Stimulated activated CD8-positive, alpha-beta memory T cell treated with anti-CD3 and anti-CD28 coated beads, Interleukin-15, amount 100 ng/mL, for 24 hours (primary cell): Measurements from ENCODE around the gene NARF.
"Not testable (repeated sequence)": the region's sequence is repeated elsewhere in the genome, so short reads cannot be mapped to it uniquely, and the experiment has no call there.

Experiments used
- DNase-seq: peaks from one replicate; pipeline ENCODE4 v3.0.0-alpha.2; 2020; ENCODE audit warnings: low read depth

Gene NARF

DNA sequence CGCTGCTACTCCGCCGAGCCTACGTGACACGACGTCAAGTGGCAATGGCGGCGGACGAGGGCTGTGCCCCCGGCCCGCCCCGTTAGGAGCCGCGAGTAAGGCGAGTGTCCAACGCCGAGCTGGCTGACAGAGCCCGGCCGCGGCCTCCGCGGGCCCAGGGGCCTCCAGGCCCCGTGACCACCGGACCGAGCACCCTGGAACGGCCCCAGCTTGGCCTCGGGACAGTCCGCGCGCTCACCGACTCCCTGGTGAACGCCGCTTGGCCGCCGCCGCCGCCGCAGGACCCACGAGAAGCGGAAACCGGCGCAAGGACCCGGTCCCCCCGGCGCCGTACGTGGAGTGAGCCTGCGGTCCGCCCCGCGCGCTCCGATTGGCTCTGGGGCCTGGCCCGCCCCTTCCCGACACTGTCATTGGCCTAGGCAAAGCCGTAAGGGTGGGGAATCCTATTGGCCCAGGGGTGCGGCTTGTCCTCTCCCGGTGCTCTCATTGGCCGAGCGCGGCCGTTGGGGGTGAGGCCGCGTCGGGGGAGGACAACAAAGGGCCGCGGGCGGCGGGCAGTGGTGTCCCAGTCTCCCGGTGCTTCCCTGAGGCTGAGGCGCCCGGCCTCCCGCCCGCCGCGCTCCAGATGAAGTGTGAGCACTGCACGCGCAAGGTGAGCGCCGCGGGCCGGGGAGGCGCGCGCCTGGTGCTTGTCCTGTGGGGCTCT is at the start of gene NARF:
Gene NARF, plus strand, starts transcription at position 563 of the 706 bp plus-strand sequence. Its CDS starts 63 bp downstream, at position 626.
- peak; percentile 85 for DNase-seq

DNA sequence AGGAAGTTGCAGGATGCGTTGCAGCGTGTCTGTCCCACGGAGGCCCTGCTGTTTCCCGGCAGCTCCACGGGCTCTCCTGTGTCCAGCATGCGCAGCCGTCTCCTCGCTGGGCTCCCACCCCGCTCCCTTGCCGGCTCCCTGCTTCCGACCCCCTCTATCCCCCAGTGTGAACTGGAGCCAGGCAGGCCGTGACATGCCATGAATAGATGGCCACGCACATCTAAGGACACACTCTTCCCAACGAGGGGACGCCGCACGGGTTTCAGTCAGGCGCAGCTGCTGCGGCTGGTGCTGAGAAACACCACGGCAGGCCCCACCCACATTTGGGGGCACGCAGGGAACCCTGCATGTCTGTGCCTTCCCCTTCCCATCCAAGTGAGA is 49.6 kb upstream of the NARF start:
- no peak for DNase-seq

DNA sequence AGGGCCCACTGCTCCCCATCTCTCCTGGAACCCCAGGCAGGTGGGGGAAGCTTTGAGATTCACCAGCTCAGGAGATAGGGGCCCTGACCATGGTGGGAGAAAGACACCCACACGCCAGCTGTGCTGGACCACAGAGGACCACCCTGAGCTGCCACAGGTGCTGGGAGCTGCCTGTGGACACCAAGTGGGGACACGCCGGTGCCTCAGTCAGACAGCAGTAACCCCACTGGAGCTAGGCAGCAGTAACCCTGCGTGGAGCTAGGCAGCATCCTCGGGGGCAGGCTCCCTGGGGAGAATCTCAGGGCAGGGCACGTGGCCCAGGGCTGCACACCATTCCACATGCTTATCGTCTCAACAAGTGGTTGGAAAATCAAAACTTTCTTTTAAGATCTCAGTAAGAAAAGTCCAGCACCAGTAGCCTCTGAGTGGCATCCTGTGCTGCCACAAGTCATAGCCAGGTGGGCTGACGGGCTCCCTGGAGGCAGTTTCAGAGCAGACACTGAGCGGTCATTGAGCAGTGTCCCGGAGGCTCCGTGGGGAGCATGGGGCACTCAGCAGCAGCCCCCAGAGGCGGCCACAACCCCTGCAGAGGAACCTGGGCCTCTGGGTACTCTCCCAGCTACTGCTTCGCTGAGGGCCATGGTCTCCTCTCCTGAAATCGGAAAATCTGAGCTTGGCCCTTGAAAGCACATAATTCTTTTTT is 48.4 kb upstream of the NARF start:
- no peak for DNase-seq

DNA sequence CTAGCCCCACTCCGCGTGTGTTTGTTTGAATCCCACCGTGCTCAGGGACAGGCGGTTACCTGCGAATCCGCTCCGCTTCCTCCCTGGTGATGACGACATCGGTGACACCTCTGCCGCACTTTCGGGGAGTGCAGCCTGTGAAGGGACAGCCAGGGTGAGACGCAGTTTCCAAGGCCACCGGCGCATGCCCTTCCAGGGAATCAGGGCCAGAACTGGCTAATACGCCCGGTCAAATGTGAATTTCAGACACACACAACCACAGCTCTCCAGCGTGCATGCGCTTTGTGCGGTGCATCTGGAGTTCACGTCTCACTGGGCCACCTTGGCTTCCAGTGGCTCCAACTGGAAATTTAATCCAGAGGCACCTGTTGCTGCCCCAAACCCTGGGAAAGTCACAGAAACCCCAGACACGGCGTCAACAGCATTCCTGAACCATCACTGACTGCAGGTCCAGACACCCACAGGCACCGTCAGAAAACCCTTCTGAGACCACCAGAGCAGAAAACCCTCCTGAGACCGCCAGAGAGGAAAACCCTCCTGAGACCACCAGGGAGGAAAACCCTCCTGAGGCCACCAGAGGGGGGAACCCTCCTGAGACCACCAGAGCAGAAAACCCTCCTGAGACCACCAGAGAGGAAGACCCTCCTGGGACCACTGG is 47.0 kb upstream of the NARF start:
- DNase-seq: no peak

DNA sequence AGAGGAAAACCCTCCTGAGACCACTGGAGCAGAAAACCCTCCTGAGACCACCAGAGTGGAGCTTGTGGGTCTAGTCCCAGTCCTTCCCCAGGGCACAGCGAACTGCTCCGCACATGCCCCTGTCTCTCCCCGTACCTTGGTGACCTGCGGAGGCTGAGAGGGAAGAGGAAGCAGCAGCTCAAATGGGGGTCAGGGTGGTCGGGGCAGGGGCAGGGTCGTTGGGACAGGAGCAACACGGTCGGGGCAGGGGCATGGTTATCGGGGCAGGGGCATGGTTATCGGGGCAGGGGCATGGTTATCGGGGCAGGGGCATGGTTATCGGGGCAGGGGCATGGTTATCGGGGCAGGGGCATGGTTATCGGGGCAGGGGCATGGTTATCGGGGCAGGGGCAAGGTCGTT is 46.5 kb upstream of the NARF start:
- DNase-seq: not testable (repeated sequence)

DNA sequence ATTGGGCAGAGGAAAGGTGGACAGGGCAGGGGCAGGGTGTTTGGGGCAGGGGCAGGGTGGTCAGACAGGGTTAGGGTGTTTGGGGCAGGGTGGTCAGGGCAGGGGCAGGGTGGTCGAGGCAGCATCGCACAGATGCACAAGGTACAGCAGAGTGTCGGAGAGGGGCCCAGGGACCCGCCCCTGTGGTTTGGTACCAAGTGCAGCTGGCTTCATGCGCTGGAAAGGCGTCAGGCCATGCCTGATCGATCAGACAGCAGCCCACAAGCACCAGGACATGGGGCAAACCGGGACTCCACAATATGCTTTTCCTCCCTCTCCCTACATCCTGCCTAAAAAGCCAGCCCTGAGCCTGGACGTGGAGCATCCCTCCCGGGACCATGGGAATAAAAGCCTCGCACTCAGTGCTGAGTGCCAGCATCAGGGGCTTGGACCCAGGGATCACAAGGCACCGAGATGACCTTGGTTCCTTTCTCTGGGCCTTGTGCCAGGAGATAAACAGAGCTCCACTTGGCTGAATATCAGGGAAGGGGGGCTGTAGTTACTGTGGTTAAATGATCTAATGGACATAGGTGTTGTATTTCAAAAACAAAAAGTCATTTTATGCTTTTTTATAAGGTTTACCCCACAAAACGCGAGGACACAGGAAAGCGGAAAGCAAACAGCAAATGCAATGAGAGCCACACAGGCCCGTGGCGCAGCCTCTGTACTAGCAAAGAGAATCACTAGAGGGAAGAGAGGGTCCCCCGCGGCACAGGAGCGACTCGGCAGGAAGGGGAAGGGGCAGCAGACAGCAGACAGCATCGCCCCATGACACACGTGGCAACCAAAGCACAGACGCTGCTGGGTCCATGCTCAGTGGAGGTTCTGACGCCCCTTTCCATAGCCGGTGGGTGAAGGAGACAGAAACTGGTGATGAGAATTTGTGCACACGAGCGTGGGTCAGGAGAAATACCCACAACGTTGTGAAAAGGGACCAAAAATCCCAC is 45.7 kb upstream of the NARF start:
- DNase-seq: no peak

DNA sequence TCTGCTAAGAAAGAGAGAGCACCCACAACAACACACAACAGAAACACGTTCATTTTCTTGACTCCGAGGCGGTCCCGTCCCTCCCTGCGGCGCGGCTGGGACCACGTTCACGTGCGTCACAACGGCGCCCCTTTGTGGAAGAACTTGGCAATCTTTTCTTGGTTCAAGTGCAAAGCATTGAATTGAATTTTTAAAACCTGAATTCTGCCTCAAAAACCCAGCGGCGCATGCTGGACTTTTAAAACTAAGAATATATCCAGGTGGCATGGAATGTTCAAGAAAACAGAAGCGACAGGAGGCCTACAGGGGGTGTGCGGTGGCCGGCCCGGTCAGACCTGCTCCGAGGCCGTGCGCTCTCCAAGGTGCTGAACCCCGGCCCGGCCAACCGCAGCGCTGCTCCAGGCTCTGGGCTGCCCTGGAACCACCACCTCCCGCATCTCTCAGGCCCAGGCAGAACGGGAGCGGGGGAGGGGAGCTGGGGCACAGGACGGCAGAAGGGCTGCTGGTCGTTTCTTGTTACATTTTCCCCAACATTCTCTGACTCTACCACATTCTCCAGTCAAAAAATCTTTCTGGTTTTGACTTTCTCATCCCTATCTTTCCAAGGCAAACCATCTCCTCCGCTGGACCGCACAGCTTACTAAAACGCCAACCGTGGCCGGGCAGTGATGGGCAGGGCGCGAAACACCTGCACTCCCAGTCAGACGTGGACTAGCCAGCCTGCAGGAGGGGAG is 43.8 kb upstream of the NARF start:
- peak; percentile 39 for DNase-seq

DNA sequence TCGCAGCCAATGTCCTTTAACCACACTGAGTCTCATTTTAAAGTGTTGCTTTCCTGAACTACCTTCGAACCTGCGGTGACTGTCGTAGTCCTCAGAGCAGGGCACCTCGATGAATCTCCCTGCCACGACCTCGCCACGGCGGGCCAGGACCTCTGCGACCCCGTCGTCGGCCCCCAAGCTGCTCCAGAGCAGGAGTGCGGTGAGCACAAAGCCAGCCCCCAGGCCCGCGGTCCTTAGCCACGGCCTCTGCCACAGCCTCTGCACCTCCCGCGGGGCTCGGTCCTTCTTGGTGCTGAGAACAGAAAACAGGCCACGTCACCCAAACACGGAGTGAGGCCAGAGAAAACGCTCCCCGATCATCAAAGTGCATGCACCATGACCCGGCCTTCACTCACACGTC is 43.2 kb upstream of the NARF start:
- DNase-seq: no peak

DNA sequence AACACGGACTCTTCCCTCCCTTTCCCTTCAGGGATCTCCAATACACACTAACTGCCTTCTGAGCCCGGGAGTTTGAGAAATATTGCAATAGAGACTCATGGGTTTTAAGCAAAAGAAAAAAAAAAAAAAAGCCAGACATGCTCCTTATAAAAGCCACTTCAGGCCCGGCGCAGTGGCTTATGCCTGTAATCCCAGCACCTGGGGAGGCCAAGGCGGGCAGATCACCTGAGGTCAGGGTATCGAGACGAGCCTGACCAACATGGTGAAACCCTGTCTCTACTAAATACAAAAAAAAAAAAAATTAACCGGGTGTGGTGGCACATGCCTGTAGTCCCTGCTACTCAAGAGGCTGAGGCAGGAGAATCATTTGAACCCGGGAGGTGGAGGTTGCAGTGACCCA is 42.8 kb upstream of the NARF start:
- DNase-seq: no peak

DNA sequence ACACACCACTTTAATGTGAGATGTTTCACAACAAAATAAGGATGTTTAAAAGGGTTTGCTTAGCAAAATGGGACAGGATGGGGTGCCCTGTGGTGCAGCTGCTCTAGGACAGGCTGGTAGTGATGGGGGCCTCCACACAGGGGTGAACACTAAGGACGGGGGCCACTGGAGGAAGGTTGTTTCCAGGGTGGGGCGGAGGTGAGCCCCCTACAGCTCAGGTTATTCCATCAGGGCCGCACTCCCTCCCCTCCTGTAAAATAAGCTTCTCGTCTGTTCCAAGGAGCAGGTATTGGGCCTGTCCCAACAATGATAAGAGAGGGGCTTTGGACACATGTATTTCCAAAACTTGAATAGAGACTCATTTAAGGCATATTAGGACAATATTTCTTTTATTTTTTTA is 42.3 kb upstream of the NARF start:
- DNase-seq: no peak

DNA sequence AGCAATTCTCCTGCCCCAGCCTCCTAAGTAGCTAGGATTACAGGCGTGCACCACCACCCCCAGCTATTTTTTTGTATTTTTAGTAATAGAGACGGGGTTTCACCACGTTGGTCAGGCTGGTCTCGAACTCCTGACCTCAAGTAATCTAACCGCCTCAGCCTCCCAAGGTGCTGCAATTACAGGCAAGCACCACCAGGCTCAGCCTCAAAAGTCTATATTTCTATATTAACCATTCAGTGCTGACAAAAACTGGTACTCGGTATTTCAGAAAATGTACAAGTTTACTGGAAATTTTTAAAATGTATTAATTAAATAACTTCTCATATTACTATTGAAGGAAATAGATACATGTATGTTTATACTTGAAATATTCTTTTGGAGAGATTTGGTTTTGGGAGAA is 41.8 kb upstream of the NARF start:
- DNase-seq: no peak

DNA sequence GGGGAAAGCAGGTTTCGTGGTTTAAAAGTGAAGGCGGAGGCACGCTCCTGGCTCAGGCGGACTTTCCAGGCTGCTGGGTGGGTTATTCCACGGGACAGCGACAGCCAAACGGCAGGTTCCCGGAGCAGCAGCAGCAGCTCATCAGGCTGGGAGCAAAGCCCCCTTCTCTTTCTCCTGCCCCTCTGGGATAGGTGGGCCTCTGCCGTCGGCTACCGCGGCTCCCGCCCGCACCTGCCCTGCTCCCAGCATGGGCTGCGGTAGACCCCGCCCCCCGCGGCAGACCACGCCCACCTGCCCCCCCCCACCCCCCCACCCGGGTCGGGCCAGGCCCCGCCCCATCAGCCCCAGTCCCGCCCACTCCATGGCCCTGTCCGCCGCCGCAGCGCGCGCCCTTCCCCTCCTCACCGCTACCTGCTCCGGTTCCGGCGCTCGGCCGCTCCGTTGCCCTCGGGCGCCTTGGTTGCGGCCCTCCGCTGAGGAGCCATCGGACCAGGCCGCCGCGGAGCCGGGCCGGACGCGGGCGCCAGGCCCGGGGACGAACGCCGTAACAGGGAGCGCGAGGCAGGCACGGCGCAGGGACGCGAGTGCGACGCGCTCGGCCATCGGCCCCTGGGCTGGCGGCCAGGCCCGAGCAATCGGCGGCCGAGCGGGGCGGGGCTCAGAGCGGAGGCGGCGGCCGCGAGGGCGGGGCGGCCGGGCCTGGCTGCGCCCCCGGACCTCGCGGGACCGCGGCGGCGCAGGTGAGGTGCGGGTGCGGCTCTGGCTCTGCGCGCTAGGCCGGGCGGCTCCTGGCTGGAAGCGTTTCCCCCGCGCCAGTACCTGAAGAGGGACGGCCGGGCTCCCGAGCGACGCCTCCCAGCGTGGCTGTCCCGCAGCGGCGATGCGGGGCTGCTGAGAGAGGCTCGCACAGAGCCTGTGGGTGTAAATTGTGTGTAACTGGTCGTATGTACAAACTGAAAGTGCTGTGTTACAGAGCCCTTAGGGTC is 40.2 kb upstream of the NARF start, which contains the start of the genes HEXD and OGFOD3:
Gene HEXD, plus strand, starts transcription at position 347 of the 986 bp plus-strand sequence. CDS start 1,453 bp downstream, outside the sequence.
Gene OGFOD3, minus strand, starts transcription at position 586 of the 986 bp plus-strand sequence. Its CDS starts 101 bp downstream, at position 485.
- peak; percentile 59 for DNase-seq

DNA sequence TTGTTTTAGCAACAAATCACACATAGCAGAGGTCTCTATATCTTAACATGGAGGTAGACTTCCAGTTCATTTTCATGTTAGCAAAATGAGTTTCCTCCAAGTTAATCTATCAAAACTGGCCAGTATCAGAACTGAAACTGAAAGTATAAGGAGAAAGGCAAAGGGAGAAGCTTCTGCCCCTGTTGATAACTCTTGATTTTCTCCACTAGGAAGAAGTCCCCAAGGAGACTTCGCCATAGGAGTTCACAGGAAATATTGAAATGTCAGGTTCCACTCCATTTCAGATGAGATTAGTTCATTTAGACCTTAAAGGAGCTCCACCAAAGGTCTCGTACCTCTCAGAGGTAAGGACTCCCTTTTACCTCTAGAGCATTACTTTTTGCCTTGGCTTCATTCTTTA is 39.0 kb upstream of the NARF start:
- DNase-seq: no peak

DNA sequence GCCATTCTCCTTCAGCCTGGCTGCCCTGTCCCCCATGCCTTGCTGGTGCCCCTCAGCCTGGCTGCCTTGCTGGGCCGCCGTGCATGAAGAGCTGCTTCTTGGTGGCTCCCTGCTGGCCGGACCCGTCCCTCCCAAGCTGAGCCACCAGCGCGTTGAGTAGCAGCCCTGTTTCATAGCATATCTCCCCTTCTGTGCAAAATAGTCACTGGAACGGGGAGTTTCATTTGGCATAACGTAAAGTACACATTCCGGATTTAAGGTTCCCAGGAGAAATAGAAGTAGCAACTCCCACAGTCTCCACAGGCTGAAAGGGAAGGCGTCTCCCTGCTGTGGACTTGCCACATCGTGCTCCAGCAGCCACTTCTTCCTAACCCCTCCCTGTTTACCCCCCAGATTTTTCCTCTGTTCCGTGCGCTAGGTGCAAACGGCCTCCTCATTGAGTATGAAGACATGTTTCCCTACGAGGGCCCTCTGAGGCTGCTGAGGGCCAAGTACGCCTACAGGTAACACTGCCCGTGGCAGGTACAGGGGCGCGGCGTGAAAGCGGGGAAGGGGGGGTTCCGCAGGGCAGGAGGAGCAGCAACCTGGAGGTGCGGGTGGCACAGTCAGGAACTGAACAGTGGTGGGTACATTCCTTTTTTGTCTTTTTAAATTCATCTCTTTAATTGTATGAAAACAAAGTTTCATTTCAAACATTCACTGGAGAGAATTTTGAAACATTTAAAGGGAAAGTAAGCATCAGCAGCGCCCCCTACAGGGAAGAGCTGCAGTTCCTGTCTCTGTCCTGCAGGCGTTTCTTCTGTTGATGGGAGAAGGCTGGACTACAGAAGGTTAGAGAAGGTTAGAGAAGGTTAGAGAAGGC is 34.3 kb upstream of the NARF start:
- peak; percentile 30 for DNase-seq

DNA sequence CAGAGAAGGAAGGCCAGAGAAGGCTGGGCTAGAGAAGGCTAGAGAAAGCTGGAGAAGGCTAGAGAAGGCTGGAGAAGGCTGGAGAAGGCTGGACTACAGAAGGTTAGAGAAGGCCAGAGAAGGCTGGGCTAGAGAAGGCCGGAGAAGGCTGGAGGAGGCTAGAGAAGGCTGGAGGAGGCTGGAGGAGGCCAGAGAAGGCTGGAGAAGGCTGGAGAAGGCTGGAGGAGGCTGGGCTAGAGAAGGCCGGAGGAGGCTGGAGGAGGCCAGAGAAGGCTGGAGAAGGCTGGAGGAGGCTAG is 33.7 kb upstream of the NARF start:
- DNase-seq: no peak

DNA sequence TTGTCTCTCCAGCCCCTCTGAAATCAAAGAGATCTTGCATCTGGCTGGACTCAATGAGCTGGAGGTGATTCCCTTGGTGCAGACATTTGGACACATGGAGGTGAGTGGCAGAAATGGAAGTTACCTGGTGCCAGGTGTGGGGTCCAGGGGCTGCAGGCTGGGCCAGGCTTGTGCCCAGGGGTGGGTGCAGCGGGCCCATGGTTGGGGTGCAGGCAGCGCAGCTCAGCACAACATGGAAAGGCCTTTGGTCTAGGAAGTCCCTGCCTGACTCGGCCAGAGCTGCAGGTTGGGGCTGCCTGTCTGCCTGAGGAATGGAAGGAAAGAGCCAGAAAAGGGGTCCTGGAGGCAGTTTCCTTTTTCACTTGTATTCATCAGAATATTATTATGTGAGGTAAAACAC is 30.0 kb upstream of the NARF start:
- DNase-seq: no peak

DNA sequence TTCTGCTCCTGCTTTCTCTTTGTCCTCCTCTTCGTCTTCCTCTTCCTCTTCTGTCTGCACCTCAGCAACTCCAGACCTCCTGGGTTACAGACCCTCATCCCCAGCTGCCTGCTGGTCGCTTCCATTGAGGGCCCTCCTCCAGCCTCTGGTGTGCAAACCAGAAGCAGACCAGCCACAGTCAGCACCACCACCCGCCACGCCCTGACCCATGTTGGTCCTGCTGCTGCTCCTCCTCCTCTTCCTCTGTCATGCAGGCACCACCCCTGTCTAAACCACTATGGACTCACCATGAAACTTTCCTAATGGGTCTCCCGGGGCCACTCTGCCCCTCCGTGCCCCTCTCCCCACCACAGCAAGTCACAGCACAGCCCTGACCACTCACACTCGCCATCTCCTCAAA is 28.7 kb upstream of the NARF start:
- DNase-seq: no peak

DNA sequence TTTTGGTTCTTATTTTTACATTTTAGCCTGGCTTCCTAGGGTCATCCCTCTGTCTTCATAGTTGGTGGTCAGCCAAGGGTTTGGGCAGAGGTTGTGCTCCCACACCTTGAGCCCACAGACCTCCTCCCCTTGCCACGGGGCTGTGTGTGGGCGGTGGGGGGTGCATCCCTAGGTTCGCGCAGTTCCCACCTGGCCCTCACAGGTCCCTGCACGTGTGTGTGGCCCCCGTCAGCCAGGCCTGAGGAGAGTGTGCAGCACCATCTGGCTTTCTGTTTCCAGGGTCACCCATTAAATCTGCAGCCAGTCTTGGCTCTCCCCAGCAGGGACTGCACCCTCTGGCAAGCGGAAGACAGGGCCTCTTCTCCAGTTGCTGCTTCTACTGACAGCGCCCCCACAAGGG is 26.5 kb upstream of the NARF start:
- no peak for DNase-seq

DNA sequence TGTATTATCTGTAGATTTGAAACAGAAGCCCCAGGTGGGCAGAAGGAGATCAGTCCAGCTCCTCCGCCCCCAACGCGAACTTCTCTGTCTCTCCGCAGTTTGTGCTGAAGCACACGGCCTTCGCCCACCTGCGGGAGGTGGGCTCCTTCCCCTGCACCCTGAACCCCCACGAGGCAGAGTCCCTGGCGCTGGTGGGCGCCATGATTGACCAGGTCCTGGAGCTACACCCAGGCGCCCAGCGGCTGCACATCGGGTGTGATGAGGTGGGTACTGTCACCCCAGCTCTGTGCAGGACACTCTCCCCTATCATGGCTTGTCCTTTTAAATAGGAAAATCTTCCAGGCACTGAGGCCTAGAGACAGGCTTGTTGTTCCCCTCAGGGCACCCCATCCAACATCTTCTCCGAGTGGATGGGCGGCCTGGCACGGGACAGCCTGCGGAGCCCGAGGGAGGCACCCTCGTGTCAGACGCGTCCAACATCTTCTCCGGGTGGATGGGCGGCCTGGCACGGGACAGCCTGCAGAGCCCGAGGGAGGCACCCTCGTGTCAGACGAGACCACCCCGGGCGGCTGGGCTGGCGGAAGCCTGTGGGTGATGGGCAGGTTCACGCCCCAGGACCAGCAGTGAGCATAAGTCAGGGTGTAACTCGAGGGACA is 24.9 kb upstream of the NARF start:
- DNase-seq: no peak
